Endothelial cell of hepatic sinusoid (primary cell): ENCODE measurements around the gene ROCK2.
"Not testable (repeated sequence)": the region's sequence is repeated elsewhere in the genome, so short reads cannot be mapped to it uniquely, and the experiment has no call there.

Experiments used
- in situ Hi-C: cut with HindIII; loops from 2 replicates; pipeline ENCODE4 v1.10.0; 2017; ENCODE audit warnings: low sequenced_read_pairs

The ROCK2 gene

GRCh38 chr2:11241412-11242203 is 102.8 kb downstream of the ROCK2 start:
- in situ Hi-C loops, result no loop called here

GRCh38 chr2:11239666-11240462 is 104.6 kb downstream of the ROCK2 start:
- in situ Hi-C loops, result no loop called here

- in situ Hi-C loops, result no loop called here
Measured at GRCh38 chr2:11239147-11239546, 105.3 kb downstream of the ROCK2 start.

- in situ Hi-C loops, result no loop called here
Measured at GRCh38 chr2:11237122-11237521, 107.3 kb downstream of the ROCK2 start.

- in situ Hi-C loops, result no loop called here
Measured at GRCh38 chr2:11236335-11236734, 108.1 kb downstream of the ROCK2 start.

GRCh38 chr2:11235583-11235982 is 108.9 kb downstream of the ROCK2 start:
- in situ Hi-C loops, result no loop called here

- in situ Hi-C loops, result no loop called here
Measured at GRCh38 chr2:11234309-11234708, 110.1 kb downstream of the ROCK2 start.

- in situ Hi-C loops, result not testable (repeated sequence)
Measured at GRCh38 chr2:11231193-11231592, 113.2 kb downstream of the ROCK2 start.

- in situ Hi-C loops, result loop anchor here (5.0 kb wide), 1 partner anchor 99 kb away; no protein-coding TSS in a partner anchor
Measured at GRCh38 chr2:11228692-11229091, 115.7 kb downstream of the ROCK2 start.

GRCh38 chr2:11227595-11227994 is 116.8 kb downstream of the ROCK2 start:
- in situ Hi-C loops, result loop anchor here (5.0 kb wide), 1 partner anchor 100 kb away; no protein-coding TSS in a partner anchor

GRCh38 chr2:11224887-11225286 is 119.5 kb downstream of the ROCK2 start:
- in situ Hi-C loops, result loop anchor here (5.0 kb wide), 1 partner anchor 102 kb away; no protein-coding TSS in a partner anchor

- in situ Hi-C loops, result no loop called here
Measured at GRCh38 chr2:11222845-11223244, 121.6 kb downstream of the ROCK2 start.

- in situ Hi-C loops, result no loop called here
Measured at GRCh38 chr2:11220445-11220844, 124.0 kb downstream of the ROCK2 start.

GRCh38 chr2:11215407-11215806 is 129.0 kb downstream of the ROCK2 start:
- in situ Hi-C loops, result no loop called here

GRCh38 chr2:11214770-11215169 is 129.7 kb downstream of the ROCK2 start:
- in situ Hi-C loops, result no loop called here

- in situ Hi-C loops, result no loop called here
Measured at GRCh38 chr2:11213975-11214374, 130.5 kb downstream of the ROCK2 start.

- in situ Hi-C loops, result no loop called here
Measured at GRCh38 chr2:11213090-11213638, 131.3 kb downstream of the ROCK2 start.

- in situ Hi-C loops, result no loop called here
Measured at GRCh38 chr2:11212645-11213044, 131.8 kb downstream of the ROCK2 start.

- in situ Hi-C loops, result loop anchor here (5.0 kb wide), 1 partner anchor 46 kb away; no protein-coding TSS in a partner anchor
Measured at GRCh38 chr2:11208083-11208482, 136.4 kb downstream of the ROCK2 start.

- in situ Hi-C loops, result no loop called here
Measured at GRCh38 chr2:11203480-11203879, 141.0 kb downstream of the ROCK2 start.

- in situ Hi-C loops, result no loop called here
Measured at GRCh38 chr2:11201969-11202368, 142.5 kb downstream of the ROCK2 start.
